PFSK-1 (cell line): ENCODE measurements around the gene ATXN2.

Experiments
- FOXP2 ChIP-seq: optimal IDR thresholded peaks from 2 replicates; pipeline ENCODE3; 2011; ENCODE audit warnings: borderline replicate concordance, control low read depth, inconsistent platforms; ENCODE audit not compliant: insufficient read depth; ENCODE audit errors: extremely low read length, extremely low read depth
- POLR2AphosphoS5 ChIP-seq: IDR thresholded peaks from 2 replicates; pipeline ENCODE4 v1.6.1; 2012; ENCODE audit warnings: low read depth, mild to moderate bottlenecking, control low read depth, low read length, moderate library complexity
- REST ChIP-seq, 2 experiments: IDR thresholded peaks; 2 replicates each; pipeline versions ENCODE4 v1.6.1 to v1.8.0; 2011 to 2012; ENCODE audit warnings: low read depth in 2 of 2, low read length in 2 of 2, control low read depth in 1 of 2, inconsistent platforms in 1 of 2, mild to moderate bottlenecking in 1 of 2, moderate library complexity in 1 of 2; ENCODE audit not compliant: insufficient read depth in 1 of 2
- SIN3A ChIP-seq: IDR thresholded peaks from 2 replicates; pipeline ENCODE4 v1.6.1; 2012; ENCODE audit warnings: mild to moderate bottlenecking, low read length, moderate library complexity, borderline replicate concordance; ENCODE audit not compliant: insufficient read depth
- TAF1 ChIP-seq: IDR thresholded peaks from 2 replicates; pipeline ENCODE4 v1.6.1; 2012; ENCODE audit warnings: low read length, control low read depth, borderline replicate concordance; ENCODE audit not compliant: insufficient read depth

GRCh38 chr12:111409780-111410430 lies 189.2 kb downstream of the ATXN2 start:
- TF ChIP-seq POLR2AphosphoS5 (no peak), TAF1 (no peak), SIN3A (no peak), REST (IDR thresholded peaks at IDR 0.05; ENCODE audit: insufficient read depth in 1 of 2, low read depth in 2 of 2, low read length in 2 of 2) (no peak), FOXP2 (no peak)
